T-helper 1 cell treated with Interleukin-12 subunit alpha and Interleukin-12 subunit beta and Interleukin-4 antibody, amounts not matched to agents 30 μg/mL and 1 μg/mL, for 36 hours (primary cell): ENCODE results near the gene STX16.

Source experiments
- H3K27ac Mint-ChIP-seq: one replicate; pipeline ENCODE4 v1.8.0; 2021; ENCODE audit warnings: mild to moderate bottlenecking, mixed read lengths
- H3K27me3 Mint-ChIP-seq: one replicate; pipeline ENCODE4 v1.8.0; 2021; ENCODE audit warnings: low read depth, mixed read lengths
- H3K36me3 Mint-ChIP-seq: one replicate; pipeline ENCODE4 v1.8.0; 2021; ENCODE audit warnings: low read depth, mixed read lengths
- H3K4me1 Mint-ChIP-seq: one replicate; pipeline ENCODE4 v1.8.0; 2021; ENCODE audit warnings: low read depth, mixed read lengths
- H3K4me3 Mint-ChIP-seq: one replicate; pipeline ENCODE4 v1.8.0; 2021; ENCODE audit warnings: mild to moderate bottlenecking, moderate library complexity, mixed read lengths
- H3K9me3 Mint-ChIP-seq: one replicate; pipeline ENCODE4 v1.8.0; 2021; ENCODE audit warnings: mixed read lengths

The STX16 gene

DNA sequence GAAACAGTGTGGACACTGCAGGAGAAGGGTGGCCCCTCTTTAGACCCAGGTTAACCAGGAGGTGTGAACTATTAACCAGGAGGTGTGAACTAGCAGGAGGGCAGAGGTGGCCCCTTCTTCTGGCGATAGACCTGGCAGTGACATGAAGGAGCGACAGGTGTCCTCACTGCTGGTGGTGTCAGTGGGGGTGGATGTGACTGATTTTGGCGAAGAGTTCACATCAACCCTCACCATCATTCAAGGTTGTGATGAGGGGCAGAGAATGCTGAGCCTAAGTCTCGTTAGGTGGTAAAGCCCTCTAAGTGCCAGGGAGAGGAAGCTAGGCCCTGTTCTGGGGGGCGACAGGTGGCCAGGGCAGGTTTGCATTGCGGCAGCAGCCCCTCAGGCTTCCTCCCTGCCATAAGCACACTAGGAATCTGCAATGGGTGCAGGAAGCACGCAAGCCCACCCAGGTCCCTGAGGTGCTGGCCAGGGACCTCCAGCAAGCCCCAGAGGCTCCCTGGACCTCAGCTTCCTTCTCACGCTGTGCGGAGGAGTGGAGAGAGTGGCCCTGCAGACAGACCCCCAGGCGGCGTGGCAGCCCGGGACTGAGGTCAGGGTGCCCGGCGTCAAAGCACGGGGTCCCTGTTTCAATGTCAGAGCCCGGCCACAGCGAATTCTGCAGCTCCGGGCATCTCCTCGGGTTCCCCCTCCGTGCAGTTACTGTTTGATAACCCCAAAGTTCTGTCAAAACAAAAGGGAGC lies 55.2 kb downstream of the STX16 start:
- Mint-ChIP-seq H3K36me3 (peaks cover 11% of the 10 kb centered on the region), H3K27ac (no peak overlapping the region), H3K9me3 (no peaks in the 10 kb centered on the region), H3K4me1 (no peaks in the 10 kb centered on the region), H3K27me3 (no peaks in the 10 kb centered on the region), H3K4me3 (no peak overlapping the region)

DNA sequence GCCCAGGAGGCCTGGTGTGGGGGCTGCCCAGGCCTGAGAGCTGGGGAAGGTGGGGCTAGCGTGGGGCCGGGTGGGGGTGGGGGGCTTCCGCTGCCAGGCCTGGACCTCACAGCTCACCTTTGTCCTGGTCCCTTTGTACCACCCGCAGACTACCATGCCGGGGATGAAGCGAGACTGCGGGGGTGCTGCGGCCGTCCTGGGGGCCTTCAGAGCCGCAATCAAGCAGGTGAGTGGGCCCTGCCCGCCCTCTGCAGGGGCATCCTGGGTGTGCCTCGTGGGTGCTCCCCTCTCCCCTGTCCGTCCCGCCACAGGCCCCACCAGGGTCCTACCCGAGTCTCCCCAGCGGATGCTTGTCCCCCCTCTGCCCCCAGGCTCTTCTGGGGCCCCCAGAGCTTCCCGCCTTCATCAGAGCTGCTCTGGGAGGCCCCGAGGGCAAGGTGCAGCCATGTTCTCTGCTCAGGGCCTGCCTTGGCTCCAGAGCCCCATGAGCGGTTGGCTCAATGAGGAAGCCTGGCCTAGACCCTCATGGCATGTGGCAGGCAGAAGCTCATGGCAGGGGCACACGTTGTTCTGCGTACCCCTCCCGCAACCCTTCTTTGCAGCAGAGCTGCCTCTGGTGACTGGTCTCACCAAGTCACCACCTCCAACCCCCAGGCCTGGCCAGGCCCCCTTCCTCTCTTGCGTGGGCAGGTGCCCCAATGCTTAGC lies 56.0 kb downstream of the STX16 start:
- Mint-ChIP-seq H3K4me3 (no peak overlapping the region), H3K4me1 (no peaks in the 10 kb centered on the region), H3K27me3 (no peaks in the 10 kb centered on the region), H3K36me3 (peaks cover 11% of the 10 kb centered on the region), H3K27ac (no peak overlapping the region), H3K9me3 (no peaks in the 10 kb centered on the region)

DNA sequence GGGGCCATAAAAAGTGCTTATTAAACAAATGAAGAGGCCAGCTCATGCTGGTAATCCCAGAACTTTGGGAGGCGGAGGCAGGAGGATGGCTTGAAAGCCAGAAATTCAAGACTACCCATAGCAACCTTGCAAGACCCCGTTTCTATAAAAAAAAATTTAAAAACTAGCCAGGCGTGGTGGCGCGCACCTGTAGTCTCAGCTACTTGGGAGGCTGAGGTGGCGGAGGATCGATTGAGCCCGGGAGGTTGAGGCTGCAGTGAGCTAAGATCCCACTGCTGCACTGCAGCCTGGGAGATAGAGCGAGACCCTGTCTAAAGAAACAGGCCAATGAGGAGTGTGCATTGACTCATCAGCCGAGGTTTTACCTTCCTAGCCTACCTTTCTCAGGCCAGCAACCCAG lies 56.7 kb downstream of the STX16 start:
- Mint-ChIP-seq H3K27me3 (no peaks in the 10 kb centered on the region), H3K36me3 (peaks cover 7% of the 10 kb centered on the region), H3K4me1 (no peaks in the 10 kb centered on the region), H3K9me3 (no peaks in the 10 kb centered on the region), H3K27ac (no peak overlapping the region), H3K4me3 (no peak overlapping the region)

DNA sequence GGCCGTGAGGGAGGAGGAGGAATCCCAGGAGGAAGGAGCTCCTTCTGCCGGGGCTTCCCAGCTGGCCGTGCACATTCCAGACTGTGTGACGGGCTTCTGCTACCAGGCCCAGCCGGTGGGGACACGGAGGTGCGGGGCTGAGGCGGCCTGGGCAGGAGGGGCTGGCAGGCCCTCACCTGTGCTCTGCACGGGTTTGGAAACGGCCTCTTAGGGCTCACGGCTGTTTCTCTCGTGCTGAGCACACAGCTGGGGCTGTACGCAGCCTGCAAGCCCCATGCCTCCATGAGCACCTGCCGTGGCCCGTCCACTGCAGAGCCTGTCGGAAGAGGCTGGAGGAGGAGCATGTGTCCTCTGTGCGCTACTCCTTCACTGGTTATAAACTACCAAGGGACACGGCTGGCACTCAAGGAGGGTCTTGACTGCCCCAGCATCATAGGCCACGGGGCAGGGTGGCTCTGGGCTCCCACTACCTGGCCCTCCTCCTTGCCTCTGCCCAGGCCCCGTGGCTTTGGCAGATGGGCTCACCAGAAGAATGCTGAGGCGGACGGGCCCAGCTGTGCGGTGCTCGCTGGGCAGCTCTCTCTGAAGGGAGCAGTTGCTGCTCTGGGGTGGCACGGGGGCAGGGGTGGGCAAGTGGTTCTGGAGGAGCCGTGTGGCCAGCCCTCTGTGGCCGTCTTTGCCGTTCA lies 57.3 kb downstream of the STX16 start:
- H3K4me3 Mint-ChIP-seq: no peak overlapping the region
- H3K27ac Mint-ChIP-seq: no peak overlapping the region
- no peaks in the 10 kb centered on the region for H3K4me1 Mint-ChIP-seq
- no peaks in the 10 kb centered on the region for H3K27me3 Mint-ChIP-seq
- peaks cover 3% of the 10 kb centered on the region for H3K36me3 Mint-ChIP-seq
- H3K9me3 Mint-ChIP-seq: no peaks in the 10 kb centered on the region

DNA sequence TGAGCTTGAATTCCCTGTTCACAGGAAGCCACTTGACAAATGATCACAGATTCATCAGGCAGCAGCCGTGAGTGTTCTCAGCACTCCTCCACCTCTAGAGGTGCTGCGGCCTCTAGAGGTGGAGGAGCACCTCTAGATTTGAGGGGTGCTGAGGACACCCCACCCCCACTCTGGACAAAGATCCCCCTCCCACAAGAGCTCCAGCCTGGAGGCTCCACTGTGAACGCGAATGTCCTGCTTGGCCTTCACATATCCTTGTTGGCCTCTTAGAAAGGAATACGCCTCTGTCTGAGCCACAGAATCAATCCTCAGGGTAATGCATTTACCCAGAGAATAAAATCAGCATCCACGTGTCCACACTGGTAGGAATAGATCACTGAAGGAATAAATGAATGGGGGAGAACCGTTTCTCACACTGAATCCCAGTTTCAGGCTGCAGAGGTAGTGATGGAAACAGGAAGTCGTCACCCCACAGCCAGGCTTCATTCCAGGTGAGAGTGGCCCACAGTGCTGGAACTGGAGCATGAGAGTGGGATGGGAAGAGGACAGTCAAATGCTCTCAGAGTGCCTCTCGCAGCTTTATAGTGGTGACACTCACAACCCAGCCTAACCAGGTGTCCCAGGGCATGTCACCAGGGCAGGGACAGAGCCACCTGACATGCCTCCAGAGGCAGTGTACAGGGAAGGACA lies 58.1 kb downstream of the STX16 start:
- no peaks in the 10 kb centered on the region for H3K9me3 Mint-ChIP-seq
- no peaks in the 10 kb centered on the region for H3K4me1 Mint-ChIP-seq
- H3K4me3 Mint-ChIP-seq: no peak overlapping the region
- no peaks in the 10 kb centered on the region for H3K27me3 Mint-ChIP-seq
- peaks cover 1% of the 10 kb centered on the region for H3K36me3 Mint-ChIP-seq
- no peak overlapping the region for H3K27ac Mint-ChIP-seq

DNA sequence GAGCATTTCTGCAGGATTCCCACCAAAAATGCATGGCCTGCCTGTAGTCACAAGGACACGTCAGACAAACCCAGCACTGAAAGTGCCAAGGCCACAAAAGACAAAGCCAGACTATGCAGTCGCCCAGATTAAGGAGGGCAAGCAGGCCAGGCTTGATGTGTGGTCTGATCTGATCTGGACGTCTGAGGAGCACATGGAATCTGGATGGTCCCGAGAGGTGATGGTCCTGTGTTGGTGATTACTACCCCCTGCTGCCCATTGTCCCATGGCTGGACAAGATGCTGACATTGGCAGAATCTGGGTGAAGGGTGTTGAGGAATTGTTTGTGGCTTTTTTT lies 58.6 kb downstream of the STX16 start:
- no peaks in the 10 kb centered on the region for H3K9me3 Mint-ChIP-seq
- H3K27me3 Mint-ChIP-seq: no peaks in the 10 kb centered on the region
- H3K27ac Mint-ChIP-seq: no peak overlapping the region
- H3K4me3 Mint-ChIP-seq: no peak overlapping the region
- H3K4me1 Mint-ChIP-seq: no peaks in the 10 kb centered on the region
- no peaks in the 10 kb centered on the region for H3K36me3 Mint-ChIP-seq

DNA sequence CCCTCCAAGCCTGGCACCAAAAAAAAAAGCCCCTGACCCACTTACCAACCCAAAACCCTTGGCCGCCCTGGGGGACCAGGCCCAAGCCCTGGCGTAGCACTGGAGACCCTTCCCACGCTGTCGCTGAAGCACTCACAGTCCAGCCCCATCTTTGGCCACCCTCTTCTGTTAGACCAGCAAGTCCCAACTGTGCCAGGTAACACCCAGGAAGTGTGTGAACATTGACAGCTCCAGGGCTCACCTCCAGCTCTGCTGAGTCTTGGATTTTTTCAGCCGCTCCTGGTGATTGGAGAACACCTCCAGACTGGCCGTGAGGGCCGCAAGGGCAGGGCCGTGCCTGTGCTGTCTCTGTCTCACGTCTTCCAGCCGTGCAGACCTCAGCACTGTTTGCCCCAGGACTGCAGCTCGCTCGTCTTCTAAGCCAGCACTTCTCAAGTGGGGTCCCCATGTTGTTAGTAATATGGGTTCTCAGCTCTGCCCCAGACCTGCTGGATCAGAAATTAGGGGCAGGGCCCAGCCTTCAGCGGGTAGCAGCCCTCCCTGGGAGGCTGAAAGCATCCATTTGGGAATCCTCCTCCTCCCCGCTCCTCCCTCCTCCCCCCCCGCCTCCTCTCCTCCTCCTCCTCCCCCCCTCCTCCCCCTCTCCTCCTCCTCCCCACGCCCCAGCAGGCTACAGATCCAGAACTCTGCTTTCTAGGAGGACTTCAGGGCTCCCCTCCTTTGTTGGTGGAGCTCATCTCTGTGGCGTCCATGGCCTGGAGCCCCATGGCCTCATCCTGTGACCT lies 59.6 kb downstream of the STX16 start:
- Mint-ChIP-seq H3K36me3 (no peaks in the 10 kb centered on the region), H3K27ac (no peak overlapping the region), H3K9me3 (no peaks in the 10 kb centered on the region), H3K4me3 (no peak overlapping the region), H3K27me3 (no peaks in the 10 kb centered on the region), H3K4me1 (no peaks in the 10 kb centered on the region)

DNA sequence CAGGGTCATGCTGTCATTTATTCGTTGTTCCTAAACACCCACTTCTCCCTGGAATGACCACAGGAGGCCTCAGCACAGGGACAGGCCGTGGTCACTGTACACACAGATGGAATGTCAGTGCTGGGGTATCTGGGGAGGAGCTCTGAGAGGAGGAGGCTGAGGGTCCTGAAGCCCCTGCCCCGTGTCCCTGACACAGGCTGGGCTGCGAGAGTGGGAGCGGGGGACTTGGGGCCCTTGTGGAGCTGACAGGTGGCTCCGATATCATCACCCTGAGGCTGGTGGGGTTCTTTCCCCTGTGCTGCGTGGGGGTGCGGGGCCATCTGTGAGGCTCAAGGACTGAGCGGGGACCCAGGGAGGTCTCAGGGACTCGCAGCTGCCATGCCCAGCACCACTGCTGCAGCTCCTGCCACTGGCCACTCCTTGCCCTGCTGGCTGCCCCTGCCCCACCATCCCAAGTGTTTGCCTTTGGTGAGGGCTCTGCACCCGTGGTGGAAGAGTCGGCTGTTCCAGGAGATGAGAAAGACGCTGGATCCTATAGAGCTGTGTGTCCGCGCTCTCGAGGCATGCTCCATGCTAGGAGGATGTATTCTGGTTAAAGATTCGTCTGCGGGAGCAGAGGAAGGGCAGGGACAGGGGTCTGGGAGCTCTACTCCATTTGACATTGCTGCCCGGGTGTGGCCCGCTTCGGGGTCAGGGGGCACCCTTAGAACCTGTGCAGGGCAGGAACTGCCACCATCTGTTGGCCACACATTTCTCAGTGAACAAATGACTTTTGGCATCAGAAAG lies 60.4 kb downstream of the STX16 start:
- Mint-ChIP-seq H3K27me3 (no peaks in the 10 kb centered on the region), H3K4me1 (no peaks in the 10 kb centered on the region), H3K27ac (no peak overlapping the region), H3K4me3 (no peak overlapping the region), H3K9me3 (no peaks in the 10 kb centered on the region), H3K36me3 (no peaks in the 10 kb centered on the region)

DNA sequence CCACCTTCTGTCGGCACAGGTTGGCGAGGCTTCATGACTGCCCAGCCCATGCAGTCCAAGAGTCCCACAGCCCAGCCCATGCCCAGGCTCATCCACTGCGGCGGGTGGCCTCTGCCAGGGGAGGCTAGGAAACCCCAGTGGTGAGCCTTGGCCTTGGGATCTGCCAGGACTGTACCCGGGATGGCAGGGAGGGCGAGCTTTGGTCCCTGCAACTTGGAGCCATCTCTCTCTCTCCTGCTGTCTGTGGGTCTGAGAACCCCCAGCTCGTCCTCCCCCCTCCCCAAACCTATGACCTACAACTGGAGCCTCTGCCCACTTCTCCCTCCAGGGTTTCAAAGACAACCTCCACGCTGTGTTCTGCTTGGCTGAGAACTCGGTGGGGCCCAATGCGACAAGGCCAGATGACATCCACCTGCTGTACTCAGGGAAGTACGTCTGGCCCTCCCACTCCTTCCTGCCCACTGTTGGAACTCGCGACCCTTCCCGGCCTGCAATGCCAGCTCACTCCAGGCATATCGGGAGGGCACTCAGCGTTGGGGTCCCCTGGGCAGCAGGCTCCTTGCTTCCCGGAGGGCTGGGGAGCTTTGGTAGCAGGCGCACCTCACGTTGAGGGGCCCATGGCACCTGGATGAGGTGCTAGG lies 61.2 kb downstream of the STX16 start:
- H3K9me3 Mint-ChIP-seq: no peaks in the 10 kb centered on the region
- no peaks in the 10 kb centered on the region for H3K27me3 Mint-ChIP-seq
- H3K4me1 Mint-ChIP-seq: no peaks in the 10 kb centered on the region
- no peak overlapping the region for H3K27ac Mint-ChIP-seq
- H3K36me3 Mint-ChIP-seq: no peaks in the 10 kb centered on the region
- no peak overlapping the region for H3K4me3 Mint-ChIP-seq

DNA sequence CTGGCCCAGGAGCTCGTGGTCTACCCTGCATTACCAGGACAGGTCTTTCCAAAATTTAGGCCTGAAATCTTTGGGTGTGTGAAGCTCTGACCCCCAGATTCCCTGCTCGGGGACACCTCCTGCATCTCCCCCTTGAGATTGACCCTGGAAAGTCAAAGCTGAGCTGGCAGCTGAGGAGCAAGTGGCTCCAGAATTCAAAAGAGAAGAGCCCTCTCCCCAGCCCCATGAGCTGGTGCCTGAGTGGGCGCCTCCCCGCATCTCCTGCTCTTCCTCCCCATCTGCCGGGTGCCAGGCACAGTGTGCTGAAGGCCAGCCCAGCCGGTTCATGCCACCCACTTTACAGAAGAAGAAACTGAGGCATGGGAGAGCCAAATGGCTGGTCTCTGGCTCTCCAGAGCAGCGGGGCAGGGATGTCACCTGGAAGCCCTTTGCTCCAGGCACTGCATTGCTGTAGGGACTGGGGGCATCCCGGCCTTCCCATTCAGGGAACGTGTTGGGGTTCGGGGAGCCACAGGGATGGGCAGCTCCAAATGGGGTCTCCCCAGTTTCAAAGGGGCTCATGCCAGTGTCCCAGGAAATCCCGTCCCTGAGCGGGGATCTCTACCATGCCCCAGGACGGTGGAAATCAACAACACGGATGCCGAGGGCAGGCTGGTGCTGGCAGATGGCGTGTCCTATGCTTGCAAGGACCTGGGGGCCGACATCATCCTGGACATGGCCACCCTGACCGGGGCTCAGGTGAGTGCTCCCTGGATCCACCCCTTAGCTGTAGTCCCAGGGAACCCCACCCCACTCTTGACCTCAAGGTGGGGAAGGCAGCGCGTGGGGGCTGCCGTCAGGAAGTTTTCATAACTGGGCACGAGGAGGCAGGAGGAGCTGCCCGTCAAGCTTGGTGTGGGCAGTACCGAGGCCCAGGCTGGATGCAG lies 62.0 kb downstream of the STX16 start:
- no peaks in the 10 kb centered on the region for H3K36me3 Mint-ChIP-seq
- no peaks in the 10 kb centered on the region for H3K9me3 Mint-ChIP-seq
- H3K4me3 Mint-ChIP-seq: no peak overlapping the region
- H3K27ac Mint-ChIP-seq: no peak overlapping the region
- no peaks in the 10 kb centered on the region for H3K27me3 Mint-ChIP-seq
- H3K4me1 Mint-ChIP-seq: no peaks in the 10 kb centered on the region

DNA sequence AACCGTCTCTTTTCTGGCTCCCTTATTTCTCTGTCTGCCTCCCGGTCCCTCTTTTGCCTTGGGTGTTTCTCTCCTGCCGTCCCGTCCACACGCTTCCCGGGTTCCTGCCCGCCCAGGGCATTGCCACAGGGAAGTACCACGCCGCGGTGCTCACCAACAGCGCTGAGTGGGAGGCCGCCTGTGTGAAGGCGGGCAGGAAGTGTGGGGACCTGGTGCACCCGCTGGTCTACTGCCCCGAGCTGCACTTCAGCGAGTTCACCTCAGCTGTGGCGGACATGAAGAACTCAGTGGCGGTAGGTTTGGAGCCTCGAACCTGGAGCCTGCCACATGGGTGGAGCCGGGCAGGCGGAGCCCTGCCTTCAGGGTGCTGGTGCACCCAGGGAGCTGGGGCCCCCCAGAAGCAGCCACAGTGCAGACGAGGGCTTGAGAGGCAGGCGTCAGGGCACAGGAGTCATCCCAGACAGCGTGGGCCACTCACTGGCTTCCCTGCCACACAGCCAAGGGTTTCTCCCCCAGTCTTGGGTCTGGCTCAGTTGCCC lies 62.8 kb downstream of the STX16 start:
- Mint-ChIP-seq H3K27ac (no peak overlapping the region), H3K27me3 (no peaks in the 10 kb centered on the region), H3K4me1 (no peaks in the 10 kb centered on the region), H3K9me3 (no peaks in the 10 kb centered on the region), H3K4me3 (no peak overlapping the region), H3K36me3 (no peaks in the 10 kb centered on the region)

DNA sequence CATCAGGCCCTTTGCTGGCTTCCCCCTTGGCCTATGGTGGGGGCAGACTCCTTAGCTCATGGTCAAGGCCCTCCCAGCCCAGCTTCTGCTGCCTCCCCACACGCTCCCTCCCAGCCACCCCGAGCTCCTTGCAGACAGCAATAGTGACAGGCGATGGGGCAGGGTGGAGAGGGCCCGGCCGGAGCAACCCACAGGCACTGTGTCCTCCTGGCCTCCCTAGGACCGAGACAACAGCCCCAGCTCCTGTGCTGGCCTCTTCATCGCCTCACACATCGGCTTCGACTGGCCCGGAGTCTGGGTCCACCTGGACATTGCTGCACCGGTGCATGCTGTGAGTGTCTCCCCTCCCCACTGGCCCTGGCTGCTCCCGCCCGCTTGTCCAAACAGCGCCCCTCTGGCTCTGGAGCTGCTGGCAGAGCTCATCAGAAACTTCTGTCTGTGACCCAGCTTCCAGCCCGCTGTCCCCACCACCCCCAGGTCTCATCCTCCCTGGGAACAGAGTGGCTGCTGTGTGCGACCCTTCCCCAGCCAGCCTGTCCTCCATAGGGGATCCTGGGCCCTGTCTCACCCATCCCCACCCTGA lies 63.3 kb downstream of the STX16 start:
- Mint-ChIP-seq H3K27ac (no peak overlapping the region), H3K9me3 (no peaks in the 10 kb centered on the region), H3K4me3 (no peak overlapping the region), H3K4me1 (no peaks in the 10 kb centered on the region), H3K27me3 (no peaks in the 10 kb centered on the region), H3K36me3 (no peaks in the 10 kb centered on the region)
